ENCODE measurements around the gene HS6ST2.
"Not testable (repeated sequence)": the region's sequence is repeated elsewhere in the genome, so short reads cannot be mapped to it uniquely, and the experiment has no call there.

DNA sequence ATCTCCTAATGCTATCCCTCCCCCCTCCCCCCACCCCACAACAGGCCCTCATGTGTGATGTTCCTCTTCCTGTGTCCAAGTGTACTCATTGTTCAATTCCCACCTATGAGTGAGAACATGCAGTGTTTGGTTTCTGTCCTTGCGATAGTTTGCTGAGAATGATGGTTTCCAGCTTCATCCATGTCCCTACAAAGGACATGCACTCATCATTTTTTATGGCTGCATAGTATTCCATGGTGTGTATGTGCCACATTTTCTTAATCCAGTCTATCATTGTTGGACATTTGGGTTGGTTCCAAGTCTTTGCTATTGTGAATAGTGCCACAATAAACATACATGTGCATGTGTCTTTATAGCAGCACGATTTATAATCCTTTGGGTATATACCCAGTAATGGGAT, 77.7 kb downstream of the HS6ST2 start:
- TF ChIP-seq, protein P1, sequence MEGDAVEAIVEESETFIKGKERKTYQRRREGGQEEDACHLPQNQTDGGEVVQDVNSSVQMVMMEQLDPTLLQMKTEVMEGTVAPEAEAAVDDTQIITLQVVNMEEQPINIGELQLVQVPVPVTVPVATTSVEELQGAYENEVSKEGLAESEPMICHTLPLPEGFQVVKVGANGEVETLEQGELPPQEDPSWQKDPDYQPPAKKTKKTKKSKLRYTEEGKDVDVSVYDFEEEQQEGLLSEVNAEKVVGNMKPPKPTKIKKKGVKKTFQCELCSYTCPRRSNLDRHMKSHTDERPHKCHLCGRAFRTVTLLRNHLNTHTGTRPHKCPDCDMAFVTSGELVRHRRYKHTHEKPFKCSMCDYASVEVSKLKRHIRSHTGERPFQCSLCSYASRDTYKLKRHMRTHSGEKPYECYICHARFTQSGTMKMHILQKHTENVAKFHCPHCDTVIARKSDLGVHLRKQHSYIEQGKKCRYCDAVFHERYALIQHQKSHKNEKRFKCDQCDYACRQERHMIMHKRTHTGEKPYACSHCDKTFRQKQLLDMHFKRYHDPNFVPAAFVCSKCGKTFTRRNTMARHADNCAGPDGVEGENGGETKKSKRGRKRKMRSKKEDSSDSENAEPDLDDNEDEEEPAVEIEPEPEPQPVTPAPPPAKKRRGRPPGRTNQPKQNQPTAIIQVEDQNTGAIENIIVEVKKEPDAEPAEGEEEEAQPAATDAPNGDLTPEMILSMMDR (conservative IDR thresholded peaks at IDR 0.05; ENCODE audit: low read length): not testable (repeated sequence)
- not testable (repeated sequence) for TF ChIP-seq EZH2phosphoT487 (IDR thresholded peaks at IDR 0.05; ENCODE audit: borderline replicate concordance, low read depth, low read length)
